Progenitor cell of endocrine pancreas (in vitro differentiated cells): Measurements from ENCODE around the gene BMP10. TPM values are rescaled to one million over a fixed set of nuclear protein-coding genes. Genes with fewer than 3 reads are reported as not detected.

ENCODE experiments used
- DNase-seq: peaks from one replicate; pipeline ENCODE4 v3.0.0; 2021; ENCODE audit warnings: low spot score; ENCODE audit not compliant: unreplicated experiment
- H3K27ac Mint-ChIP-seq: 2 replicates; pipeline ENCODE4 v1.8.0; 2021; ENCODE audit warnings: mild to moderate bottlenecking, moderate library complexity, mixed read lengths
- H3K27me3 Mint-ChIP-seq: 2 replicates; pipeline ENCODE4 v1.8.0; 2021; ENCODE audit warnings: mixed read lengths
- H3K36me3 Mint-ChIP-seq: 2 replicates; pipeline ENCODE4 v1.8.0; 2022; ENCODE audit warnings: mixed read lengths; ENCODE audit not compliant: insufficient read depth
- H3K4me1 Mint-ChIP-seq: 2 replicates; pipeline ENCODE4 v1.8.0; 2021; ENCODE audit warnings: low read depth, mixed read lengths
- H3K4me3 Mint-ChIP-seq: 2 replicates; pipeline ENCODE4 v1.8.0; 2021; ENCODE audit warnings: low read depth, mild to moderate bottlenecking, moderate library complexity, mixed read lengths
- H3K9me3 Mint-ChIP-seq: 2 replicates; pipeline ENCODE4 v1.8.0; 2021; ENCODE audit warnings: low read depth, mixed read lengths
- total RNA-seq: library from RNA; stranded (reverse); gene quantifications from 2 replicates; pipeline ENCODE4 v1.2.1, GENCODE V29; 2021
- TF ChIP-seq, protein P1 (sequence below): fragments of 200-600 bp; sonication (generic); IDR thresholded peaks from one replicate; pipeline ENCODE4 v1.5.0; 2021; ENCODE audit warnings: antibody characterized with exemption, mild to moderate bottlenecking; ENCODE audit not compliant: unreplicated experiment

BMP10 gene
- total RNA-seq, 1 donor from 2014 or later: not detected

DNA sequence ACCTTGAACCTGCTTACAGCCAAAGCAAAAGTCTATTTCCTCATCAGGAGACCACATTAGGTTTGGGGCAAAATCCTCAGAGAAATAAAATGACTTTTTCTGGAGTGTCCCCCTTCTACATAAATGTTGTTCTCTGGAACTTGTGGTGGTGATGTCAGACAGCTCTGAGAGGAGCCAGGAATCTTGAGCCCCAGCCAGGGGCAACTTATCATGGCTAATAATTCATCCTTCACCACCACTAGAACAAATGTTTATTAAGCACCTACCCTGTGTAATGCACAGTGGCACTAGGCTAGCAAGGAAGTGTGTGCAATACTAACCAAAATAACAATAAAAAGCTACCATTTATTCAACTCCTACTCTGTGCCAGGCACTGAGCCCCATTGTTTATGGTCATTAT, 9.0 kb upstream of the BMP10 start:
- Mint-ChIP-seq H3K27ac (no peak overlapping the region), H3K27me3 (peaks cover 14% of the 10 kb centered on the region), H3K4me3 (no peak overlapping the region), H3K36me3 (no peaks in the 10 kb centered on the region), H3K4me1 (no peaks in the 10 kb centered on the region), H3K9me3 (no peaks in the 10 kb centered on the region)
- TF ChIP-seq, protein P1, sequence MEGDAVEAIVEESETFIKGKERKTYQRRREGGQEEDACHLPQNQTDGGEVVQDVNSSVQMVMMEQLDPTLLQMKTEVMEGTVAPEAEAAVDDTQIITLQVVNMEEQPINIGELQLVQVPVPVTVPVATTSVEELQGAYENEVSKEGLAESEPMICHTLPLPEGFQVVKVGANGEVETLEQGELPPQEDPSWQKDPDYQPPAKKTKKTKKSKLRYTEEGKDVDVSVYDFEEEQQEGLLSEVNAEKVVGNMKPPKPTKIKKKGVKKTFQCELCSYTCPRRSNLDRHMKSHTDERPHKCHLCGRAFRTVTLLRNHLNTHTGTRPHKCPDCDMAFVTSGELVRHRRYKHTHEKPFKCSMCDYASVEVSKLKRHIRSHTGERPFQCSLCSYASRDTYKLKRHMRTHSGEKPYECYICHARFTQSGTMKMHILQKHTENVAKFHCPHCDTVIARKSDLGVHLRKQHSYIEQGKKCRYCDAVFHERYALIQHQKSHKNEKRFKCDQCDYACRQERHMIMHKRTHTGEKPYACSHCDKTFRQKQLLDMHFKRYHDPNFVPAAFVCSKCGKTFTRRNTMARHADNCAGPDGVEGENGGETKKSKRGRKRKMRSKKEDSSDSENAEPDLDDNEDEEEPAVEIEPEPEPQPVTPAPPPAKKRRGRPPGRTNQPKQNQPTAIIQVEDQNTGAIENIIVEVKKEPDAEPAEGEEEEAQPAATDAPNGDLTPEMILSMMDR: no peak
- no peak for DNase-seq

DNA sequence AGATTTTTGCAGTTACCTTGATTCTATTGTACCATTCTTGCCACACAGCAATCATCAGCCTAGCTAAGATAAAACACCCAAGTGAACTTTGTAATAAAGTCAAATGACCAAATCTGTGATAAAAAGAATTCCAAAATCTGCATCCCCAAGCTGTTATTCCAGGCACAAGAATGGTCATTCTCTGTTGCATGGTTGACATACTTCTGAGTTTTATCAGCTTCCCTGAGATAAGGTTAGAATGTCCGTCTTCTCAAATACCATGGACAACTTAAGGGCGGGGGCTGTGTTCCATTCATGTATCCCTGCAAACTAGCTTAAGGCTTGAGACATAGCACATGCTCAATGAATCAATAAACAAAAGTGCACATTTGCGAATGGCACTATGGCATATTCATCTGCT, 8.1 kb upstream of the BMP10 start:
- Mint-ChIP-seq H3K4me3 (no peak overlapping the region), H3K36me3 (no peaks in the 10 kb centered on the region)
- TF ChIP-seq, protein P1: no peak

DNA sequence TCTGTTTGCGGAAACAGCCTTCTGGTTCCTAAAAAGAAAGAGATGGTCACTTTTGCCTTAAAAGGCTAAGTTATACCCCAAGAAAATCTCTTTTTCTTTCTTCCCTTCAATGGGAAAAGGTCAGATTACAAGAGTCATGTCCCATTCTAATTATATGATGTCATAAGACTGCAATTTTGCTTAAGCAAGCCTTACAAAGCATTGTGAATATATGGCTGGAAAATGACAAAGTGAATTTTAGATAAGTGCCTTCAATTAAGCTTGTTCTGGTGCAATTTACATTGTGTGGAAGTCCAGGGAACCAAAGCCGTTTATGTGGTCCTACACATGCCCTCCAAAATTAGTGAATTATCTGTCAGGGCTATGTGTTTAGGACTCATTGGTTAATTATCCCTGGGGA, 7.6 kb upstream of the BMP10 start:
- H3K36me3 Mint-ChIP-seq: no peaks in the 10 kb centered on the region
- no peak for DNase-seq
- H3K9me3 Mint-ChIP-seq: no peaks in the 10 kb centered on the region
- H3K27me3 Mint-ChIP-seq: peaks cover 12% of the 10 kb centered on the region
- TF ChIP-seq, protein P1: no peak
- H3K27ac Mint-ChIP-seq: no peak overlapping the region
- H3K4me1 Mint-ChIP-seq: no peaks in the 10 kb centered on the region
- no peak overlapping the region for H3K4me3 Mint-ChIP-seq

More for the DNA sequence above, 8.1 kb upstream of the BMP10 start:
- Mint-ChIP-seq H3K27me3 (peaks cover 12% of the 10 kb centered on the region), H3K9me3 (no peaks in the 10 kb centered on the region), H3K27ac (no peak overlapping the region), H3K4me1 (no peaks in the 10 kb centered on the region)
- DNase-seq: no peak

- no peaks in the 10 kb centered on the region for H3K36me3 Mint-ChIP-seq
- peaks cover 12% of the 10 kb centered on the region for H3K27me3 Mint-ChIP-seq
- TF ChIP-seq, protein P1: no peak
- H3K27ac Mint-ChIP-seq: no peak overlapping the region
- H3K9me3 Mint-ChIP-seq: no peaks in the 10 kb centered on the region
- H3K4me3 Mint-ChIP-seq: no peak overlapping the region
- DNase-seq: no peak
- no peaks in the 10 kb centered on the region for H3K4me1 Mint-ChIP-seq
Observed at GRCh38 chr2:68878071-68878711, 7.0 kb upstream of the BMP10 start.

GRCh38 chr2:68877079-68877772, 6.0 kb upstream of the BMP10 start:
- Mint-ChIP-seq H3K27me3 (peaks cover 8% of the 10 kb centered on the region), H3K4me3 (no peak overlapping the region), H3K4me1 (no peaks in the 10 kb centered on the region)

More at GRCh38 chr2:68877079-68877772, 6.0 kb upstream of the BMP10 start:
- Mint-ChIP-seq H3K27ac (no peak overlapping the region), H3K9me3 (no peaks in the 10 kb centered on the region), H3K36me3 (no peaks in the 10 kb centered on the region)
- no peak for DNase-seq
- TF ChIP-seq, protein P1: no peak
